Measurements from ENCODE around the gene BSN.
"Not testable (repeated sequence)": the region's sequence is repeated elsewhere in the genome, so short reads cannot be mapped to it uniquely, and the experiment has no call there.

BSN gene

GRCh38 chr3:49680493-49681231 is 126.4 kb downstream of the BSN start:
- no peak for DNase-seq

GRCh38 chr3:49681232-49681522 is 126.9 kb downstream of the BSN start:
- DNase-seq, result no peak

DNA sequence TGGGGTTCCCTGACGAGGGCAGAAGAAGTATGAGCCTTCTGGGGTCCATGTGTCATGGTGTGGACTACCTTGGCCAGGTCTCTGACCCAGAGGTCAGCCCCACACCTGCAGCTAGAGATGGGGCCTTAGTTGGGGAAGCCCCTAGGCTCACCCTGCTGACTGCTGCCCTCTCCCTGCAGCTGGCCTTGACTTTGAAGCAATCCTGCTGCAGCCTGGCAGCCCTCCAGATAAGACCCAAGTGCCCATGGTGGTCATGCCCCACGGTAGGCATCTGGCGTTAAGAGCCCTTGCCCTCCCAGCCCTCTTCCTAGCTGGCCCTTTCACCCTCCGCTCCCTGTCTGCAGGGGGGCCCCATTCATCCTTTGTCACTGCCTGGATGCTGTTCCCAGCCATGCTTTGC is 127.3 kb downstream of the BSN start:
- DNase-seq, result no peak

DNA sequence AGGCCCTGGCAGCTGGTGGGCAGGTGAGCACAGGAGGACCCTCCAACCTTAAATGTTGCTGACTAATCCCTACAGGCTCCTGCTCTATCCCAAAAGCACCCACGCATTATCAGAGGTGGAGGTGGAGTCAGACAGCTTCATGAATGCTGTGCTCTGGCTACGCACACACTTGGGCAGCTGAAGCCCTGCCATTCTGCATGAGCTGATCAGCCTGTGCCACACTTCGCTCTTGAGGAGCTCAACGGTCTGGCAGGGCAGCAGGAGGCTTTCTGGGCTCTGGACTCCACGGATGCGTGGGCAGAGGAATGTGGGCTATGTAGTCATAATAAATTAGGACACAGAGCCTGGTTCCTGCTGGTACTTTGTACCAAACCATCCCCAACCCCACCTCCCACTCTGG is 128.9 kb downstream of the BSN start:
- DNase-seq, result no peak

DNA sequence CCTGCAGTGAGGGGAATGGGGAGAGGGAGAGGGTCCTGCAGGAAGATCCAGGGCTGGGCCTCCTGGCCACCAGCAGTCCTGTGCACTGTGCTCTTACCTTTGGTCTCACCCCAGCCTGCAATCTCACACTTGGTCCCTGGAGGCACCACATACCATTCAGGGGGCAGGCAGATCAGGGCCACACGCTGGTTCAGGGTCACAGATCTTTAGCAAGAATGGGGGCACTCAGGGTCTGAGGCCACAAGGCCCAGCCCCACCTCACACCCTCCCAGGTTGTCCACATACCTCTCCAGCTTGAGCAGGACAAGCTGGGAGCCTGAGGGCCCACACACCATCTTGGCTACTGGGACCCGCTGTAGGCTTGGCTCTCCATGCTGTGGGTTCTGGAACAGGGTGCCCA is 130.2 kb downstream of the BSN start:
- not testable (repeated sequence) for DNase-seq

DNA sequence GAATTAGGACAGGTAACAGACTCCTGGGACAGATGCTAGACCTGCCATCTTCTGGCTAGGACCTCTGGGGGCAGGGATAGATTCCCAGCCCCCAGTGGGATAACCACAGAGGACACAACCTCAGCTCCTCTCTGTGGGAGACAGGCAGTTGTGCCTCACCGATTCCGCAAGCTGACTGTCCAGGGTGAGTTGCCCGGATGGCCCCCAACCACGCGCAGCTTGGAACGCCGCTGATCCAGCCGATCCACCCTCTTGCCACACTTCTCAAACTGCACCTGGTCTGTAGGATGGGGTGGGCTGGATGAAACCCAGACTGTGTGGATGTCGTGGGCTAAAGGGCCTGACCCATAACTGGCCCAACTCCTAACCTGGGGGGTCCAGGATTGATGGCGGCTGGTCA is 130.8 kb downstream of the BSN start:
- not testable (repeated sequence) for DNase-seq

GRCh38 chr3:49685846-49686245 is 131.6 kb downstream of the BSN start:
- DNase-seq, result not testable (repeated sequence)

DNA sequence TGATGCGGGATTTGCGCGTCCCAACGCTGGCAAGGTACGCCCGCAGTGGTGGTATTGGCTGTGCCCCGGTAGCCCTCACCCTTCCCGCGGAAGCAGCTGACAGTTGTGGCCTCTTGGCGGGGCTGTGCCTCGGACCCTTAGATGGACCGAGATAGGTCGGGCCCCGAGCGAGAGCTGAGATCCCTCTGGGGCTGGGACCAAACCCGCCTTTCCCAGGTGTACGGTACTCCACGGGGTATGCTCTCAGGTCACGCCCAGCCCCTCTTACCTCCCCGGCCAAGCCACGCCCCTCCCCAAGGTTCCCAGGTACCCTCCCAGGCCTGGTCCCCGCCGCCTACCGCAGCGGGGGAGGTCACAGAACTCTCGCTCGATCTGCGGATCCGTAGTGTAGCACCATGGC is 132.1 kb downstream of the BSN start:
- not testable (repeated sequence) for DNase-seq

DNA sequence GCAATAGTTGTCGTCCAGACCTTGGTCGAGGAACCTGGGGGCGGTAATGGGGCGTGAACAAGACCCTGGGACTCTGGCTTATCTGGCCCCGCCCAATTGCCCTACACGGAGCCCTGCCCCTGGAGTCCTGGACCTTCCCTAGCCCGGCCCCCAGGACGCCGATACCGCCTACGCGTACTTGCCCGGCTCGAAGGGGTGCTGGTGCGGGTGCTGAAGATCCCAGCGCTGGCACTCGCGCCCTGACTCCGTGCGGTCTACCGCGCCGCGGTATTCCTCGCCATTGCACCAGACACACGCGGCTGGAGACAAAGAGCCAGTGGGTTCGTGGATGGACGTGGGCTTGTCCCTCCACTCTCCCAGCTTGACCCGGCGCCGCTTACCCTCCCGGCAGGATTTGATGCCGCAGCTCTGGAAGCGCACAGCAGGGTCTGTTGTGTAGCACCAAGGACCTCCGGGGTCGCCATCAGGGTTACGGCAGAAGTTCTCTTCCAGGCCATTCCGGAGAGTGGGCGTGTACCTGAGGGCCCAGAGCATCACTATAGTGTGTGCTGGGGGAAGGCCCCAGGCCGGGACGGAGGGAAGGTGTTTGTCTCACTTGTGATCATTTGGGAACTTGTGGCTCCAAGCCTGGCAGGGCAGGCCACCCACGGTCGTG is 132.6 kb downstream of the BSN start:
- DNase-seq, result not testable (repeated sequence)

DNA sequence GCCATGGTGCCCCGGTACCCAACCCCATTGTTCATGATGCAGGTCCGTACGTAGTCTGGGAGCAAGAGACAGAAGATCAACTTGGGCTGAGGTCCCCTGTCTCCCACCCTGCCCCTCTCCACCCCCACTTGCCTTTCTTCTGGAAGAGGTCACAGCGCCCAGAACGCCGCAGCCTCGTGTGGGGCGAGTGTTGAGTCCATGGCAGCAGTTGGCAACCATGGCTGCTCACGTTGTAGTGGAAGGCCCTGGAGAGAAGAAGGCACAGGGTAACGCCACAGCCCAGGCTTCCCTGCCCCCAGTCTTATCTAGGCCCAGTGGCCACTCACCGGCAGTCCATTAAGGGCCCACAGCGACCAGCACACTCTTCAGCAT is 133.1 kb downstream of the BSN start:
- not testable (repeated sequence) for DNase-seq

- DNase-seq, result not testable (repeated sequence)
Observed at GRCh38 chr3:49688338-49689045, 134.2 kb downstream of the BSN start.

- no peak for DNase-seq
Observed at GRCh38 chr3:49689046-49689907, 135.0 kb downstream of the BSN start, which contains the start of the genes MST1 and RNF123. TSS of gene MST1 (minus strand) at chr3:49689474. CDS start at chr3:49688691, 783 bp downstream. TSS of gene RNF123 (plus strand) at chr3:49689557. CDS start at chr3:49691166, 1,609 bp downstream.

- DNase-seq, result not testable (repeated sequence)
Observed at GRCh38 chr3:49689908-49690624, 135.8 kb downstream of the BSN start.

DNA sequence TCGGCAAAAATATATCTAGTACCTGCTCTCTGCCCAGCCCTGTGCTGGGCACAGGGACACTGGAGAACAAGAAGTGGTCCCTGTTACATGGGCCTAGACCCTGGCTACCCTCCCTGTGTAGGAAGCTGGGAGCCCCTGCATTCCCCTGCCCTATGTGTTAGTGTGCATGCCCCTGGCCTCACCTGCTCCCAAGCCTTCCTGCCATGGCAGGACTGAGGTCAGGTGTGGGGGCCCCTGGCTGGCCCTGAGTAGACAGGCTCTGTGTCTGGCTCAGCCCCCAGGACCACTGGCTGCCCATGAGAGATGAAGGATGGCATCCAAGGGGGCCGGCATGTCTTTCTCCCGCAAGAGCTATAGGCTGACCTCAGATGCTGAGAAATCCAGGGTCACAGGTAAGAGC is 136.6 kb downstream of the BSN start:
- DNase-seq, result not testable (repeated sequence)

DNA sequence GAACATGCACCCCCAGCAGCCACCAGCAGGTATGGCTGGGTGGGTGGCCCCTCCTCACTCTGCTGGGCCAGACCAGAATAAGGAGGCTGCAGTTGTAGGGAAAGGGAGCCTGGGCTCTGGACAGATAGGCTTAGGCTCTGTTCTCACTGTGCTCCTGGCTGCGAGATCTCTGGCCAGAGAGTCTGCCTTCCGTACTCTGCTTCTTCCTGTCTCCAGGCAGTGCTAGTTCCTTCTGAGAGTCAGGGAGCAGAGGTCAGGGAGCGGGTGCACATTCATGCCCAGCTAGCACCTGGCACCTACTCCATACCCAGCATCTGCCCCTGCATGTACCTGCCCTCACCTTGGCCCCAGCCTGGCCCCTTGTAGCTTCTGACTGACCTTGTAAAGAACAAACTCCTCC is 137.2 kb downstream of the BSN start:
- DNase-seq, result not testable (repeated sequence)

DNA sequence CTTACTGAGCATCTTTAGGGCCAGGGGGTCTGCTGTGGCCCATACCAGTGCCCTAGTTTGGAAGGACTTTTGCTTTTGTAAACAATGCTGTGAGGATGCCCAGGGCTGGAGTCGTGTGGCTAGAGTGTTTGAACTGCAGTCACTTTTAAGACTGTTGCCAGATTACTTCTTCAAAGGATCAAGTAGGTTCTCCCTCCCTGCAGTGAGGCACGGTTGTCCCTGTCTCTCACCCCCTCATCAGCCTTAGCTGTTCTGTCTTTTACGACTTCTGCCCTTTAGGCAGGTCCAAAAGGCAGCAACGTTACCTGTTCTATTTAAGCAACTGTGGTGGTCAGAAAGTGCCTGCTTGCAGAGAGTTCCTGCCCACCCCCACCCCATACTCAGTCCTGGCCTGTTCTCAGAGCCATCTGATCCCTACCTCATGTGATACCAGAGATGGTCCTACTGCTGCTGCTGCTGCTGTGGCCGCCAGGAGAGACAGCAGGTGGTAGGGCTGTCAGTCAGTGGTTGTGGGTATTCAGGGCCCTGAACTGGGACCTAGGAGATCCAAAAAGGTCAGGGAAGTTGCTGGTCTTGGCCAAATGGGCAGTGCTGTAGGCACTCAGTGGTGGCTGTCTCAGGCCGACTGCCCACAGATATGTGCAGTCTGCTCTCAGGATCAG is 140.3 kb downstream of the BSN start:
- DNase-seq, result not testable (repeated sequence)

DNA sequence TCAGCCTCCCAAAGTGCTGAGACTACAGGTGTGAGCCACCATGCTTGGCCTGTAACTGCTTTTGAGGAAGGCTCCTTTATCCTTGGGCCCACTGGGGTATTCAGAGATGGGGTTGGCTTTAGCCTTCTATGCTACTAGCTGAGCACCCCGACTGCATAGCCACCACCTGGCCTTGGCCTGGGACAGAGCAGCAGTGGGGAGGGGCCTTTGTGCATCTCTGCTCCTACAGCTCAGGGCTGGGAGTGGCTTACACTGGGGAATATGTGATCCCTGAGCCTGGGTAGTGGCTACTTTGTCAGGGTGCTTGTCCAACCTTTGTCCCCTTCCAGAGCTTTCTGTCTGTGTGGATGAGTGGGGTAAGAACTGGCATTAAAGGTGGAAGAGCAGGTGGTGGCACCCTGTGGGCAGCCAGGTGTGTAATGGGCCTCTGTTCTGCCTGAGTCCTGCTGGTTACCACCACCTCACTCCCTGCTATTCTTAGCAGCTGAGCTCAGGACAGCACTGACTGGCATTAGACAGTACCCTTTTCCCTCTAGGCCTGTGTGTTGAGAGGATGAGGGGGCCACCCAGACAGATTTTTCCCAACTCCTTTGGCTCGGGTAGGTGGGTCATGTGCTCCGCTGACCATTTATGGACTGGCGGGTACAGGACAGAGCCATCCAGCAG is 141.2 kb downstream of the BSN start:
- DNase-seq, result not testable (repeated sequence)

- no peak for DNase-seq
Observed at GRCh38 chr3:49699281-49699979, 145.2 kb downstream of the BSN start.

DNA sequence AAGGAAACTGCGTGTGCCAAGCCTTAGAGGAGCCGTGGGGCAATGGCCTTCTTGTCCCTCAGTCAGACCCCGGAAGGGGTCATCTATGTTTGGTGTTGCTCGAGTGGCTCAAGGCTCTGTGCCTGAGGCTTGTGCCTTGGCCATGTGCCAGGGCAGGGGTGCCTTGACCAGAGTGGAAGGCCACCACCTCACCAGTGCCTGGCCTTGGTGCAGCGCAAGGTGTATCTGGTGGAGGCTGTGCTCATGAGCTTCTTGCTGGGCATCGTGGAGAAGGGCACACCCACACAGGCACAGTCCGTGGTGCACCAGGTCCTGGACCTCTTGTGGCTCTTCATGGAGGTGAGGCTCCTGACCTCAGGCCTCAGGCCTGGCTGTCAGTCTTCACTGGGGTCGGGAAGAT is 145.7 kb downstream of the BSN start:
- no peak for DNase-seq

DNA sequence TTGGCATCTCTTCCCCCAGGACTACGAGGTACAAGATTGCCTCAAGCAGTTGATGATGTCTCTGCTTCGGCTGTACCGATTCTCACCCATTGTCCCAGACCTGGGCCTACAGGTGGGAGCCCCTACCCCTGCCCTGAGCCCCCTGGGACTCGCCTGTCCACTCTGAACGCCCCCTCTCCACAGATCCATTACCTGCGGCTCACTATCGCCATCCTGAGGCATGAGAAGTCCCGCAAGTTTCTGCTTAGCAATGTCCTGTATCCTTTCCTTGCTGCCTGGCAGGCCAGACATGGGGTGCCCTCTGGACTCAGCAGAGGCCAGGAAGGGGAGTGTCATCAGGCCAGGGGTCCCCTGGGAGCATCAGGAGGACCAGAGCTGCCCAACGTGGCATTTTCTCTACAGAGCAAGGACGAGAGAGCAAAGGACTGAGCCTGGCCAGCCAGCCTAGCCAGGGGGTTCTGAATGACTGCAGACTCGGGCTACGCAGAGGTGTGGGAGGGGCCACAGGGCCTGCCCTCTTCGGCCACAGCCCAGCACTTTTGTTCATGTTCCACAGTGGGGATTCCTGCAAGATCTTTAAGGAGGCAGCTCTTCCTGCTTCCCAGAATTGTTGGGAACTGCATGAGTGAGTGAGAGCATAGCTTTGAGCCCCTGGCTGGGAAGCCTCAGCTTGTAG is 146.3 kb downstream of the BSN start:
- DNase-seq, result no peak

Measured in NCI-H1930 (cell line).